GM19240 (cell line): Measurements from ENCODE around the gene TANC1.

Experiments
- DNase-seq: peaks from one replicate; pipeline ENCODE4 v3.0.0; 2011; ENCODE audit warnings: low spot score; ENCODE audit not compliant: insufficient read length

Gene TANC1

GRCh38 chr2:159218389-159218788 is 249.9 kb downstream of the TANC1 start:
- no peak for DNase-seq

- no peak for DNase-seq
Measured at GRCh38 chr2:159219394-159219998, 251.1 kb downstream of the TANC1 start.

- DNase-seq: no peak
Measured at GRCh38 chr2:159224061-159224813, 255.8 kb downstream of the TANC1 start.

GRCh38 chr2:159225025-159226016 is 256.9 kb downstream of the TANC1 start:
- no peak for DNase-seq

- DNase-seq: no peak
Measured at GRCh38 chr2:159226059-159226461, 257.6 kb downstream of the TANC1 start.

- DNase-seq: no peak
Measured at GRCh38 chr2:159226608-159227385, 258.4 kb downstream of the TANC1 start.

GRCh38 chr2:159227467-159227866 is 259.0 kb downstream of the TANC1 start:
- no peak for DNase-seq

- DNase-seq: no peak
Measured at GRCh38 chr2:159228081-159228581, 259.7 kb downstream of the TANC1 start.

GRCh38 chr2:159229476-159230144 is 261.2 kb downstream of the TANC1 start:
- no peak for DNase-seq

GRCh38 chr2:159230145-159230877 is 261.9 kb downstream of the TANC1 start:
- DNase-seq: no peak

GRCh38 chr2:159232456-159233170 is 264.2 kb downstream of the TANC1 start:
- no peak for DNase-seq

GRCh38 chr2:159234868-159235267 is 266.4 kb downstream of the TANC1 start:
- no peak for DNase-seq

- DNase-seq: no peak
Measured at GRCh38 chr2:159243529-159243928, 275.1 kb downstream of the TANC1 start.

- no peak for DNase-seq
Measured at GRCh38 chr2:159246325-159246988, 278.0 kb downstream of the TANC1 start.

GRCh38 chr2:159249990-159250715 is 281.7 kb downstream of the TANC1 start:
- no peak for DNase-seq

- no peak for DNase-seq
Measured at GRCh38 chr2:159251296-159252173, 283.1 kb downstream of the TANC1 start.

- no peak for DNase-seq
Measured at GRCh38 chr2:159252905-159253304, 284.5 kb downstream of the TANC1 start.
